Thyroid gland (tissue), 4 donors: ENCODE measurements around the gene RBMS1.

Source experiments
- CTCF ChIP-seq, 6 experiments: fragments of 200-600 bp in 3 of 6; fragments of 450-650 bp in 3 of 6; sonication (generic) in 3 of 6; IDR thresholded peaks; one replicate each; pipeline ENCODE4 v1.5.1; 2016 to 2019; ENCODE audit warnings: antibody characterized with exemption in 6 of 6, mild to moderate bottlenecking in 2 of 6, inconsistent platforms in 1 of 6, moderate library complexity in 1 of 6
- POLR2A ChIP-seq, 2 donors: fragments of 450-650 bp; IDR thresholded peaks; one replicate each; pipeline ENCODE4 v1.6.1; 2017; ENCODE audit warnings: antibody characterized with exemption in 2 of 2, mild to moderate bottlenecking in 2 of 2, moderate library complexity in 1 of 2

- TF ChIP-seq CTCF (IDR thresholded peaks at IDR 0.05) (no peak), POLR2A (IDR thresholded peaks at IDR 0.05) (no peak)
These were observed 39.4 kb downstream of the RBMS1 start for GRCh38 chr2:160454070-160454797.
